DOHH2 (cell line): Measurements from ENCODE around the gene ATP8B4.

ENCODE experiments used
- H3F3A ChIP-seq: fragments of 200-600 bp; sonication (generic), shearing (Covaris generic); 2 replicates; pipeline ENCODE4 v1.6.0; 2016; ENCODE audit warnings: antibody characterized with exemption, mild to moderate bottlenecking; ENCODE audit not compliant: control insufficient read depth, insufficient read depth
- H3K27ac ChIP-seq: fragments of 200-600 bp; sonication (generic); 2 replicates; pipeline ENCODE4 v1.5.1; 2014; ENCODE audit warnings: low read depth, mild to moderate bottlenecking, low read length, moderate library complexity
- H3K27me3 ChIP-seq: fragments of 200-600 bp; sonication (generic); 2 replicates; pipeline ENCODE4 v1.6.1; 2014; ENCODE audit warnings: mild to moderate bottlenecking, low read length, mixed read lengths; ENCODE audit not compliant: control insufficient read depth
- H3K36me3 ChIP-seq: fragments of 200-600 bp; sonication (generic); 2 replicates; pipeline ENCODE4 v1.6.1; 2014; ENCODE audit warnings: mild to moderate bottlenecking, low read length, moderate library complexity, mixed read lengths; ENCODE audit not compliant: control insufficient read depth
- H3K4me1 ChIP-seq: fragments of 200-600 bp; sonication (generic); 2 replicates; pipeline ENCODE4 v1.6.1; 2014; ENCODE audit warnings: mild to moderate bottlenecking, low read length, mixed read lengths; ENCODE audit not compliant: control insufficient read depth
- H3K4me2 ChIP-seq: fragments of 200-600 bp; sonication (generic); 2 replicates; pipeline ENCODE4 v1.6.0; 2014; ENCODE audit warnings: mild to moderate bottlenecking, low read length, moderate library complexity
- H3K4me3 ChIP-seq: fragments of 200-600 bp; sonication (generic); 2 replicates; pipeline ENCODE4 v1.5.1; 2014; ENCODE audit warnings: mild to moderate bottlenecking, low read length, mixed read lengths
- H3K79me2 ChIP-seq: fragments of 200-600 bp; sonication (generic); 2 replicates; pipeline ENCODE4 v1.6.1; 2014; ENCODE audit warnings: mild to moderate bottlenecking, low read length, mixed read lengths; ENCODE audit not compliant: control insufficient read depth
- H3K9me2 ChIP-seq: fragments of 200-600 bp; sonication (generic); replicated peaks from 2 replicates; pipeline ENCODE4 v1.6.1; 2014; ENCODE audit warnings: mild to moderate bottlenecking, low read length, mixed read lengths; ENCODE audit not compliant: control insufficient read depth
- H3K9me3 ChIP-seq: fragments of 200-600 bp; sonication (generic); 2 replicates; pipeline ENCODE4 v1.6.1; 2014; ENCODE audit warnings: antibody characterized with exemption, low read length, mixed read lengths; ENCODE audit not compliant: control insufficient read depth, insufficient read depth
- H4K20me1 ChIP-seq: fragments of 200-600 bp; sonication (generic); 2 replicates; pipeline ENCODE4 v1.6.0; 2014; ENCODE audit warnings: low read depth, mild to moderate bottlenecking, antibody characterized with exemption, low read length, moderate library complexity; ENCODE audit not compliant: control insufficient read depth, insufficient read depth
- EZH2phosphoT487 ChIP-seq: fragments of 200-600 bp; sonication (generic); IDR thresholded peaks from 2 replicates; pipeline ENCODE4 v1.6.1; 2017; ENCODE audit warnings: borderline replicate concordance, mild to moderate bottlenecking, antibody characterized with exemption, low read length, moderate library complexity, mixed read lengths
- TF ChIP-seq, protein P1 (sequence below): fragments of 200-600 bp; sonication (generic); IDR thresholded peaks from one replicate; pipeline ENCODE4 v1.5.1; 2014; ENCODE audit warnings: antibody characterized with exemption, mild to moderate bottlenecking, low read depth, low read length; ENCODE audit not compliant: poor library complexity, severe bottlenecking

ATP8B4 gene

DNA sequence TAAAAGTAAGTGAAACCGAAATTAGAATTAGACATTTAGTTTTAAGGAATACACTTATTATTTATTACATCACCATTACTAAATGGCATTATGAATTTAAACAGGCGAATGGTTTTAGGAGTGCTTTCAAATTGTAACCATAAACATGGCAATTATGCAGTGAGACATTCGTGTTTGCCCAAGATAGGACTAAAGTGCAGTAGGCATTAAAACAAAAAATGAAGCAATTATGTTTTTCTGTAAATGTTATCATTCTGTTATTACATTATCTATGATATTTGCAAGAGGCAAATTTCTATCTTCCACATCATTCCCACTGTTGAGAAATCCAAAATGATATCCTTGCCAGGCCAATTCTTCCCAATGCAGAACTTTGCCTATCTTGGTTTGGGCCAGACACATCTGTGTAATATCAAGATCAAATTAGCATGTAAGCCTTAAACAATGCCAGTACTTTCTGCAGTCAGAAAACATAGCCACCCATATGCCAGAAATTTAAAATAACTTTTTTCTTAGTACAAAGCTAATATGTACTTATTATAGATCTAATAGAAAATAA is 156.9 kb downstream of the ATP8B4 start:
- Histone ChIP-seq H3K9me3 (no peaks in the 10 kb centered on the region), H3K79me2 (no peaks in the 10 kb centered on the region), H3K4me1 (no peaks in the 10 kb centered on the region), H3K9me2 (no peaks in the 10 kb centered on the region), H4K20me1 (no peaks in the 10 kb centered on the region), H3K4me2 (no peak overlapping the region), H3K27me3 (no peaks in the 10 kb centered on the region), H3K27ac (no peak overlapping the region), H3F3A (no peaks in the 10 kb centered on the region), H3K36me3 (no peaks in the 10 kb centered on the region), H3K4me3 (no peak overlapping the region)
- TF ChIP-seq, protein P1, sequence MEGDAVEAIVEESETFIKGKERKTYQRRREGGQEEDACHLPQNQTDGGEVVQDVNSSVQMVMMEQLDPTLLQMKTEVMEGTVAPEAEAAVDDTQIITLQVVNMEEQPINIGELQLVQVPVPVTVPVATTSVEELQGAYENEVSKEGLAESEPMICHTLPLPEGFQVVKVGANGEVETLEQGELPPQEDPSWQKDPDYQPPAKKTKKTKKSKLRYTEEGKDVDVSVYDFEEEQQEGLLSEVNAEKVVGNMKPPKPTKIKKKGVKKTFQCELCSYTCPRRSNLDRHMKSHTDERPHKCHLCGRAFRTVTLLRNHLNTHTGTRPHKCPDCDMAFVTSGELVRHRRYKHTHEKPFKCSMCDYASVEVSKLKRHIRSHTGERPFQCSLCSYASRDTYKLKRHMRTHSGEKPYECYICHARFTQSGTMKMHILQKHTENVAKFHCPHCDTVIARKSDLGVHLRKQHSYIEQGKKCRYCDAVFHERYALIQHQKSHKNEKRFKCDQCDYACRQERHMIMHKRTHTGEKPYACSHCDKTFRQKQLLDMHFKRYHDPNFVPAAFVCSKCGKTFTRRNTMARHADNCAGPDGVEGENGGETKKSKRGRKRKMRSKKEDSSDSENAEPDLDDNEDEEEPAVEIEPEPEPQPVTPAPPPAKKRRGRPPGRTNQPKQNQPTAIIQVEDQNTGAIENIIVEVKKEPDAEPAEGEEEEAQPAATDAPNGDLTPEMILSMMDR = no peak
- TF ChIP-seq EZH2phosphoT487 = no peak

DNA sequence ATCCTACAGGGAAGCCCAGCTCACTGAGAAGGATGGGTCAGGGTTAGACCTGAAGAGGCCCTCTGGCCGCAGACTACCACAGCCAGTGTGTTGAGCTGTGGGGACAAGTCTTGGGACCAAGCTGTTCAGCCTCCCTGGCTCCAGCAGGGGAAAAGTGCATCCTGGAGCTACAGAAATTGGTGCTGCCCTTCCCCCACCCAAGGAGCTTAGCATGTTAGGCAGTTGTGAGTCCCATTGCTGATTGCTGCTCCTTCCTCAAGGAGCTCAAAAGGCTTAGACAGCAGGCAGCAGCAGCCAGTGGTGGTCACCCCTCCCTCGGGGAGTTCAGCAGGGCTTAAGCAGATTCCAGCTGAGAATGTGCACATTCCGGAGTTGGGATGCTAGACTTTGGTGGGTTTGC is 165.6 kb downstream of the ATP8B4 start:
- no peak overlapping the region for H3K27ac ChIP-seq
- H3K4me2 ChIP-seq = no peak overlapping the region
- H3K9me2 ChIP-seq = no peaks in the 10 kb centered on the region; the same call in 1 of the 2 replicates
- H3K27me3 ChIP-seq = no peaks in the 10 kb centered on the region
- no peak overlapping the region for H3K4me3 ChIP-seq
- H3K36me3 ChIP-seq = no peaks in the 10 kb centered on the region
- no peaks in the 10 kb centered on the region for H4K20me1 ChIP-seq
- TF ChIP-seq EZH2phosphoT487 = no peak
- no peaks in the 10 kb centered on the region for H3K79me2 ChIP-seq
- H3K4me1 ChIP-seq = no peaks in the 10 kb centered on the region
- H3F3A ChIP-seq = no peaks in the 10 kb centered on the region
- no peaks in the 10 kb centered on the region for H3K9me3 ChIP-seq

DNA sequence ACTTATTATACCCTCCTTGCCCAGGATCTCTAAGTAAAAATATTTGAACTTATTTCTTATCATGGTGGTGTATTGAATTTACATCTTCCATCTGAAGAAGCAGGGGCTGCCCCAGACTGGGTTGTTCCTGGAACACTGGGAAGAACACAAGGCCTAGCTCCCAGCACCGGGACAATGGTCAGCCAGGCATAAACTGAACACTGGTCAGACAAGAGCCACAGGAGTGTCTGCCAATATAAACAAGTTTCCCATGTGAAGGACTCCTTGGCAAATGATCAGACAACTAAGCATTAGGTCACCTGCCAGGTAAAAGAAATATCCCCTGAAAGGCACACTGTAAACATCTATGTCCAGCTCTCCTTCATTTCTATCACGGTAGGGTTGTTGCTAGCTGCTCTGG is 172.4 kb downstream of the ATP8B4 start:
- no peak for TF ChIP-seq EZH2phosphoT487
- TF ChIP-seq, protein P1 = no peak
- no peaks in the 10 kb centered on the region for H4K20me1 ChIP-seq
- no peak overlapping the region for H3K27ac ChIP-seq
- H3K36me3 ChIP-seq = no peaks in the 10 kb centered on the region
- no peaks in the 10 kb centered on the region for H3K79me2 ChIP-seq
- no peaks in the 10 kb centered on the region for H3K27me3 ChIP-seq
- no peaks in the 10 kb centered on the region for H3F3A ChIP-seq
- no peaks in the 10 kb centered on the region for H3K4me1 ChIP-seq
- no peak overlapping the region for H3K4me2 ChIP-seq
- H3K9me3 ChIP-seq = no peaks in the 10 kb centered on the region
- no peak overlapping the region for H3K4me3 ChIP-seq
- no peaks in the 10 kb centered on the region for H3K9me2 ChIP-seq

DNA sequence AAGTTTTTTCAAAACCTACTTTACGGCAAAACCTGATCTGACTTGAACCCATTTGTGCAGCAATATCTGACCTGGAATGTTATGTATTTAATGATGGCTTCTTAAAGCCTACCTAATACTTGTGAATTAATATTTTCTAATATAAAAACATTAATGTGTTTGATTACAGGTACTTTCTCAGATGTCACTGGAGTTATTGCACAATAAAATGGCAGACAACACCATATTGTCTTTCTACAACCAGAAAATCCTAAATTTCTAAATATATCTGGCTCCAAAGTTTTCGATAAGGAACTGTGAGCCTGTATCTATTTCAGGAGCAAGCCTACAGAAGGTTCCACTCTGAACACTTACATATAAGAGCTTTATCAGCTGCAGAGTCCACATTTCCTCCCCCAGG is 184.5 kb downstream of the ATP8B4 start:
- no peaks in the 10 kb centered on the region for H3K9me3 ChIP-seq
- H3K4me1 ChIP-seq = no peaks in the 10 kb centered on the region
- H3K4me3 ChIP-seq = no peak overlapping the region
- H3F3A ChIP-seq = no peaks in the 10 kb centered on the region
- H3K79me2 ChIP-seq = no peaks in the 10 kb centered on the region
- no peak overlapping the region for H3K4me2 ChIP-seq
- TF ChIP-seq, protein P1 = no peak
- TF ChIP-seq EZH2phosphoT487 = no peak
- no peaks in the 10 kb centered on the region for H3K9me2 ChIP-seq
- H3K36me3 ChIP-seq = no peaks in the 10 kb centered on the region
- no peaks in the 10 kb centered on the region for H4K20me1 ChIP-seq
- no peaks in the 10 kb centered on the region for H3K27me3 ChIP-seq
- H3K27ac ChIP-seq = no peak overlapping the region
